ENCODE data around the gene FBLIM1.

FBLIM1 gene

DNA sequence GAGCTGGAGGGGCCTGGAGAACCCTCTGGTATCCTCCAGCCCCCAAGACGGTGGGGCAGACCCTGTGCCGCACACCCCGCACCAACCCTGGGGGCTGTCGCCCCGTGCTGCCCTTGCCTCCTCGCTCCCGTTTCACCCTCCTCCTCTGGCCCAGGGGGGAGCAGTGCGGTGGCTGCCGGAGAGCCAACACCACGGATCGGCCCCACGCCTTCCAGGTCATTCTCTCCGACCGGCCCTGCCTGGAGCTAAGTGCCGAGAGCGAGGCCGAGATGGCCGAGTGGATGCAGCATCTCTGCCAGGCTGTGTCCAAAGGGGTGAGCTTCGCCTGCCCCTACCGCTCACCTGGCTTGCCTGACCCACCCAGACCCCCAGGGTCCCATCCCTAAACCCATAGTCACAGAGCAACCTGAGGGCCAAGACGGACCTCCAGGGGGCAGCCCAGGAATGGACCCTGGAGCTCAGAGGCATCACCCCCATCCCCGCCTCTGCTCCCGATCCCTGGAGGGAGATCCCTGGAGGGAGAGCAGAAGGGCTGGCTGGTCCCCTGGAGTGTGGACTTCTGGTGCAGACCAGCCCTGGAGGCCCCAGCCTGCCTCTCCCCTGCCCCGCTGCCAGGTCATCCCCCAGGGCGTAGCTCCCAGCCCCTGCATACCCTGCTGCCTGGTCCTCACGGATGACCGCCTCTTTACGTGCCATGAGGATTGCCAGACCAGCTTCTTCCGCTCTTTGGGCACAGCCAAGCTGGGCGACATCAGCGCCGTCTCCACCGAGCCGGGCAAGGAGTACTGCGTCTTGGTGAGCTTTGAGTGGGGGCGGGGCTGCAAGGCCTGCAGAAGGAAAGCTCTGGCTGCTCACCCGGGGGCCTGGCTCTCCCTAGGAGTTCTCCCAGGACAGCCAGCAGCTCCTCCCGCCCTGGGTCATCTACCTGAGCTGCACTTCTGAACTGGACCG is 26.6 kb upstream of the FBLIM1 start:
- DNase-seq: no peak

DNA sequence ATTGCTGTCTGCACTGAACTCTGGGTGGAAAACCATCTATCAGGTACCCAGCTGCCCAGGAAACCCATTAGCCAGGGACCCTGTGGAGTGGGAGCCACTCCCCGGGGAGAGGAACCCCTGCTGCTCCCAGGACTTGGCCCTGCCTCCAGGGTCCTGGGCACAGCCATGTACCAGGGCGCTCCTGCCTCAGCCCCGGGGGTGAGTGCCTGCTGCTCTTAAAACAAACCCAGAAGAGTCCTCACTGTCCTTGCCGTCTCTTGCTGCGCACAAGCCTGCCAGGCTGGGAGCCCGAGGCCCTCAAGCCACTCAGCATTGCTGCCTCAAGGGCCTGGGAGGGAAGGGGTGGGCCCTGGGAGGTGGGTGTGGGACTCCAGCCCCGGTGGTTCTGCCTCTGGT is 25.9 kb upstream of the FBLIM1 start:
- no peak for DNase-seq

DNA sequence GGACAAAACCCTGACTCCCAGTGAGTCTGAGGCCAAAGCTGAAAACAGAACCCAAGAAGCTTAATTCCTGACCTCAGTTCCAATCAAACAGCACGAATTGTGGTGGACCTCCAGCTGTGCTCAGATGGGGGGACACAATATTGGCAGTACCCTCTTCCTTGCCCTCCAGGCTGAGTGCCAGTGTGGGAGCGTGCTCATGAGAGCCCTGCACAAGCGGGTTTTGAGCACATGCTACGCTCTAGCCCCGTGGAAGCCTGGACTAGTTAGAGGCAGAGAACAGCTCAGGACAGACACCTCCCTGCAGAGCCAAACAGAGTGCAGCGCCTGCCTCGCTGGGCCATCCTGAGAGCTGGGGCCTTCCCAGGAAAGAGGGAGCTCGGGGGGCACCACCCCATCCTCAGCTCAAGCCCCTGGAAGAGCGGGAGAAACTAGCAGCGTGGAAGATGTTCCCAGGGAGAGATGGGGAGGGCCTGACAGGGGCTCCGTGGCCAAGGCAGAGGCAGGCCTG is 25.3 kb upstream of the FBLIM1 start:
- DNase-seq: no peak

DNA sequence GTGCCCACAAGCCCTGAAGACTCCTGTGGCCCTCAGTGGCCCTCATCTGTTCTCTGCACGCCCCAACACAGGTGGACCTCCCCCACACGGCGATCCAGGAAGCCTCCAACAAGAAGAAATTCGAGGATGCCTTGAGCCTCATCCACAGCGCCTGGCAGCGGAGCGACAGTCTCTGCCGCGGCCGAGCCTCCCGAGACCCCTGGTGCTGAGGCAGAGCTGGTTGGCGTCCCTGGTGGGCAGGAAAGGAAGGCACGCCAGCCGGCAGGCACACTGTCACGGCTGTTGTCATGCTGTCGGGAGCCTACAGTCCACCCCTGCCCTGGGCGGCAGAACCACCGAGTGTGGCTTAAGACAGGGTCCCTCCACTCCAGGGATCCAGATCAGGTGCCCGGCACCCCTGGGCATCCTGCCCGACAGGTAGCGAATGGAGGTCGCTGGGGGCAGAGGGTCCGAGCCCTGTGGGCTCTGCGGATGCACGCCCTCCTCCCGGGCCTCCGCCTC is 24.8 kb upstream of the FBLIM1 start:
- DNase-seq: no peak

DNA sequence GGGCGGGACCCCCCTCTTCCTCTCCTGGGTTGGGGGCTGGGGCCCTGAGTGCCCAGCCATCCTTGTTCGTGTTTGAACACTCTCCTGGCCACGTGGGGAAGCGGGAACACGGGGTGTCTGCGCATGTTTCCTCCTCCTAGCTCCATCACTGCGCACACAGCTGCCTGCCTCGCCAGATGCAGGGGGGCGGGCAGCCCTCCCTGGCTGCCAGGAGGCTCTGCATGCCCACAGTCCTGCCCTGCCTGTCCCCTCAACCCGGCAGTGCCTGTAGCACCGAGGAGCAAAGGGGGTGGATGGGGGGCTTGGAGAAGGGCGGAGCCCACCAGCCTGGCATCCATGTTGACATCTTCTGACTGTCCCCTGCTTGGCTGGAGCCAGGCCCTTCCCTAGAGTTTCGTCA is 24.3 kb upstream of the FBLIM1 start:
- no peak for DNase-seq

DNA sequence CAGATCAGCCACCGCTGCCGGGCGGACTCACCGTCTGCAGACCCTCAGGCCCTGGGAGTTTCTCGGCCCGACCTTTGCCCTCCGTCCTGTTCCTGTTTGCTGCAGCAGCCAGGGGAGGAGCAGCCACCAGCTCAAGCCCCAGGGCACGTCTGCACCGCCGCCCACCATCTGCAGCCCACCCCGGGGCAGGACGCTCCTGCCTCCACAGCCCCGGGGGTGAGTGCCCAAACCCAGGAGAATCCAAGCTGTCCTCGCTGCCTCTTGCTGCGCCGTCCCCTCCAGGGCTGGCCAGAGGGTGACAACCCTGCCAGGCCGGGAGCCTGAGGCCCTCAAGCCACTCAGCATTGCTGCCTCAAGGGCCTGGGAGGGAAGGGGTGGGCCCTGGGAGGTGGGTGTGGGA is 23.7 kb upstream of the FBLIM1 start:
- DNase-seq: no peak

DNA sequence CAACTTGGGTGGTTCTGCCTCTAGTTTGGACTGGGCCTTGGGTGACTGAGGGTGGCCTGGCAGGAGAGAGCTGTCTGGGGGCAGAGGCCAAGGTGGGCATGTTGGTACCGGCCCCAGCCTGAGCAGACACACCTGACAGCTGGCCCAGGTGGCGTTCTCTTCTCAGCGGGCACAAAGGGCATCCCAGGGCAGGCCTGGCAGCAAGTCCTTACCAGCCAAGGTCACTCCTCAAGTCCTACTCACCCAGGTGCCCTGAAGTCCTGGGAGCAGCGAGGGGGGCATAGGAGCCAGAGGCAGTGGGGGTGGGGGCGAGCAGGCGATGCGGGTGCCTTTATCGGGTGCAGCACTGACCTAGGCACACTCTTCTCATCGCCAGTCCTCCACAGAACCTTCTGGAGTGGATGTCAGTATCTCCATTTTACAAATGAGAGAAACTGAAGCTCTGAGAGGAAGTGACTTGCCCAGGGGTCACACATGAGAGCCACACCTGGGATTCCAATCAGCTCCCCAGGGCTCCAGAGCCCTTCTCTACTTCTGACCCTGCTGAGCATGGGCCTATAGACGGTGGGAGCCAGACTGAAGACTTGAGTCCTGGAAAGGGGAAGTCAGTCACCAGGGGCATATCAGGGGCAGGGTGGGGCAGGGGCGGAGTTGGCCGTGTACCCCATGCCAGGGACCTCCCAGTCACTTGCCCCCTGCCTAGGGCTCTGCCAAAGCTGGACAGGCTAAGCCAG is 23.1 kb upstream of the FBLIM1 start:
- no peak for DNase-seq

DNA sequence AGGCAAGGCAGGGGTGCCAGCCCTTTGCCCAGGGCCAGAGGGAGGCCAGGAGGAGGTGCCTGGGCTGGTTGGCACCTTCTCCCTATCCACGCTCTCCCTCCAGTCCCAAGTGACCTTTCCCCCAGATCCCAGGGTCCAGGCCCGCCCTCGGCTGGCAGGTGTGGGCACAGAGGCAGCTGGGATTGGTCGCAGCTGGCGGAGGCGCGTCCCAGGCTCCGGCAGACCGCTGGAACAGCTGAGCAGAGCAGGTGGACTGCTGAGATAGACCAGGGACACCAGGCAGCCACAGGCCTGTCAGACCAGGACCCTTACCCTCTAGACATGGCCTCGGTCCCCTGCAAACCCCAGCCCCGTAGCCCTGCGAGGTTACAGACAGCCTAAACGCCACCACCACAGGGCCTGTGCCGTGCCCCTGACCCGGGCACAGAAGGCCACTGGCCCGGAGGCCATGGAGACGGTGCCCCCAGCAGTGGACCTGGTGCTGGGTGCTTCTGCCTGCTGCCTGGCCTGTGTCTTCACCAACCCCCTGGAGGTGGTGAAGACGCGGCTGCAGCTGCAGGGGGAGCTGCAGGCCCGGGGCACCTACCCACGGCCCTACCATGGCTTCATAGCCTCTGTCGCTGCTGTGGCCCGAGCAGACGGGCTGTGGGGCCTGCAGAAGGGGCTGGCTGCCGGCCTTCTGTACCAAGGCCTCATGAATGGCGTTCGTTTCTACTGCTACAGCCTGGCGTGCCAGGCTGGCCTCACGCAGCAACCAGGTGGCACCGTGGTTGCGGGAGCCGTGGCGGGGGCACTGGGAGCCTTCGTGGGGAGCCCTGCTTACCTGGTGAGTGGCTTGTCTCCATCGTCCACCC is 22.3 kb upstream of the FBLIM1 start, which contains the start of gene SLC25A34:
TSS of gene SLC25A34 (plus strand) at position 221 of the 854 bp plus-strand sequence. CDS start at position 449, 228 bp downstream.
- no peak for DNase-seq

DNA sequence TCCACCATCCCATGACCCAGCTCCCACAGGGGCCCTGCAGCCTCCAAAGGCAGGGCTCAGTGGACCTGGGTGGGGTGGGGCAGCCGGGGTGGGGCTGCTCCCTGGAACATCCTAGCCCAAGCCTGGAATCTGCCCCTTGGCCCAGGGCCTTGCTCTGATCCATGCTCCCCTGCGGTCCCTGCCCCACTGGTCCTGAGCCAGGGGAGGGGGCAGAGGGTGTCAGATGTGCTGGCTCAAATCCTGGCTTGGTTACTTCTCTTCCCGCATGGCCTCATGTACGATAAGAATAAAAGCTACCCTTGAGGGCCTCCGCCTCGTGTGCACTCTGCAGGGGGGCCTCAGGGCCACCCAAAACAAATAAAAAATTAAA is 21.7 kb upstream of the FBLIM1 start:
- no peak for DNase-seq

DNA sequence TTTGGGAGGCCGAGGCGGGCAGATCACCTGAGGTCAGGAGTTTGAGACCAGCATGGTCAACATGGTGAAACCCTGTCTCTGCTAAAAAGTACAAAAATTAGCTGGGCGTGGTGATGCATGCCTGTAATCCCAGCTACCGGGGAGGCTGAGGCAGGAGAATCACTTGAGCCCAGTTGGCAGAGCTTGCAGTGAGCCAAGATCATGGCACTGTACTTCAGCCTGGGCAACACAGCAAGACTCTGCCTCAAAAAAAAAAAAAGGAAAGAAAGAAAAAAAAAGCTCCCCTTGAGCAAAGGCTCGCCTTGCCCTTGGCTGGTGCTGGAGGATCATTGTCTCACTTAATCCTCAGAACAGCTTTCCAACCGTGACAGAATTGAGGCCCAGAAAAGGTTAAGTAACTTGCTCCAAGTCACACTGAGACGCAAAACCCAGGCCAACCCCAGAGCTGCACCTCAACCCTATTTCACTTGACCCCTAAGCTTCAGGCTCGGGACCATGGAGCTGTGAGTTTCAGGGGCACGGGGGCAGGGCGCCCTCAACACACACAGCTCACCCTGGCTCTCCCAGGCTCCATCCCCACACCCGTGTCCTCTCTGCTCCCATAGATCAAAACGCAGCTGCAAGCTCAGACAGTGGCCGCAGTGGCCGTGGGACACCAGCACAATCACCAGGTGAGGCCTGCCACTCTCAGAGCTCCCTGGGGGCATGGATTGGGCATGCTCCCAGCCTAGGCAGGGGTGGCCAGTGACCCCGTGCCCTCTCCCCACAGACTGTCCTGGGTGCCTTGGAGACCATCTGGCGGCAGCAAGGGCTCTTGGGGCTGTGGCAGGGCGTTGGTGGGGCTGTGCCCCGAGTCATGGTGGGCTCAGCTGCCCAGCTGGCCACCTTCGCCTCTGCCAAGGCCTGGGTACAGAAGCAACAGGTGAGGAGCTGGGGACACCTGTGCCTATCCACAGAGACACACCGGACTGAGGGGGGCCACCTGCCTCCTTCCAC is 21.0 kb upstream of the FBLIM1 start:
- DNase-seq: no peak

DNA sequence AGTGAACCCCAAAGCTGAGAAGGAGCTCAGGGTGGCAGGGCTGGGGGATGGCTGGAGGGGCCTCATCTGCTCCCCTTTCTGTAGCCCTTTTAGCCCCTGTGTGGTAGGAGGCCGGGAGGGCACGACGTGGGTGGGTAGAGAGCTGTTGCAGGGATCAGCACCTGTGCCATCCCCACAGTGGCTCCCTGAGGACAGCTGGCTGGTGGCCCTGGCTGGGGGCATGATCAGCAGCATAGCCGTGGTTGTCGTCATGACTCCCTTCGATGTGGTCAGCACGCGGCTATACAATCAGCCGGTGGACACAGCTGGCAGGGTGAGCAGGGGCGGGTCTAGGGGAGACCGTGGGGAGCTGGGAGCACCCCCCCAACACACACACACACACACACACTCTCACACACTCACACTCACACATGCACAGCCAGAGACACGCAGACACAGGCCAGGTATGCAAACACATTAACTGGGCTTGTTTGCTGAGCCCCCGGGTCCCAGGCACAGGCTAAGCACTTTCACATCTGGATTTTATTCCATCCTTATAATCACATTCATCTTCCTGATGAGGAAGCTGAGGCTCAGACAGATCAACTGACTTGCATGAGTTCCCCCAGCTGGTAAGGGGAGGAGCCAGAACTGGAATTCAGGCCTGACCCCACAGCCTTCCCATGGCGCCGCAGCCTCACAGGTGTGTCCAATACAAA is 20.0 kb upstream of the FBLIM1 start:
- DNase-seq: no peak

DNA sequence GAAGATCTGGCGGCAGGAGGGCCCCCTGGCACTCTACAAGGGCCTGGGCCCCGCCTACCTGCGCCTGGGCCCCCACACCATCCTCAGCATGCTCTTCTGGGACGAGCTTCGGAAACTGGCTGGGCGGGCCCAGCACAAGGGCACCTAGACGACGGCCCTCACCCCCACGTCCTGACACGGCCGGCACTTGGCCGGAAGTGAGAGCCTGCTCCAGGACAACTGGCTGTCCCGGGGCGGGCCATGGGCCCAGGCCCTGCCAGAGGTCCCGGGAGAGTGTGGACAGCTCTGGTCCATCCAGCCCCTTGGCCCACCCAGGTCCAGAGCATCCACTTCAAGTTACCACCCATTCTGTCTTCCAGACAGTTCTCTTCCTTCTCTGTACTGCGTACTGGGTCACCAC is 19.3 kb upstream of the FBLIM1 start:
- no peak for DNase-seq

DNA sequence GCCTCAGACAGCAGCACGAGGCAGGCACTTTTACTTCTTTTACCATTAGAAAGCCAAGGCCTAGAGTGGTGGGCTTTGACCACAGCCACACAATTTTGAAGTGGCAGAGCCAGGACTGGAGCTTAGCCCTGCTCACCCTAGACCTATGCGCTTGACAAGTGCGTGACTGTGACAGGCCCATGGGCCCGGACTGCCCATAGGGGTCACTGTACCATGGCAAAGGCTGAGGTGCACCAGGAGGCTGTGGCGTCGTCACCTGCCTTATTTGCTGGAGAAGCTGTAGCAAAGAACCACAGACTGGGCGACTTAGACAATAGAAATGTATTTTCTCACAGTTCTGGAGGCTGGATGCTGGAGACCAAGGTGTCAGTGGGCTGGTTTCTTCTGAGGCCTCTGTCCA is 18.9 kb upstream of the FBLIM1 start:
- no peak for DNase-seq

DNA sequence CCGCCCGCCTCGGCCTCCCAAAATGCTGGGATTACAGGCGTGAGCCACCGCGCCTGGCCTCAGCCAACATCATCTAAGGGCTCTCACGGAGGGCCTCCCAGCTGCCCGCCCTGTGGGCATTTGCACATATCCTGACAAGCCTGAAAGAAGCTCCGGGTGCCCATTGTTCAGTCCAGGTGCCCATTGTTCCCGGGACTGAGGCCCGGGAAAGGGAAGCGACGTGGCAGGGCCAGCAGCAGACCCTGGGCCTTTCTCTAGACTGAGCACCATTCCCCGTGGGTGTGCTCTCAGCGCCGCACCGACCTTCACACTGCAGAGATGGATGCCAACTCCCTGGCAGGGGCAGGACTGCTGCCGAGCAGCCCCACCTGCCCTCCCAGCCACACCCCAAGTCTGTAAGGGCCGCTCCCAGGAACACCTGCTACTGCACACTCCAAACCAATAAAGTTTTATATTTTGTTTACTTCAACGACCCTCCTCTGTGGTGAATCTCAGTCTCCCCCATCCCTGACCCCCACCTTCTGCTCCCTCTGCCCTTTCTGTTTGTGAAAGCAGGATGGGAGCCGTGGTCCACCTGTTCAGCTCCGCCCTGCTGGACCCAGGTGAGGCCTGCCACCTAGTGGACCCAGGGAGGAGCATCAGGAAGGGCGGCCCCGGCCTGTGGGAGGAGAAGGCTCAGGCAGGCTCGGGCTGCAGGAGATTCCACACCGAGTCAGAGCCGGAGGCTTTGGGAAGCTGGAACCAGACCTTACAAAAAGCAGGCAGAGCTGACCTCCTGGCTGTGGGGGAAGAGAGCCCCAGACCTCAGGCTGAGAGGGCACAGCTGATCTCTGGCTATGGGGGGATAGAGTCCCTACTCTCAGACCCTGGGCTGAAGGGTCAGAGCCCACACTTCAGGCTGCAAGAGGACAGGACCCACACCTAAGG is 17.4 kb upstream of the FBLIM1 start:
- DNase-seq: peak; percentile 46

DNA sequence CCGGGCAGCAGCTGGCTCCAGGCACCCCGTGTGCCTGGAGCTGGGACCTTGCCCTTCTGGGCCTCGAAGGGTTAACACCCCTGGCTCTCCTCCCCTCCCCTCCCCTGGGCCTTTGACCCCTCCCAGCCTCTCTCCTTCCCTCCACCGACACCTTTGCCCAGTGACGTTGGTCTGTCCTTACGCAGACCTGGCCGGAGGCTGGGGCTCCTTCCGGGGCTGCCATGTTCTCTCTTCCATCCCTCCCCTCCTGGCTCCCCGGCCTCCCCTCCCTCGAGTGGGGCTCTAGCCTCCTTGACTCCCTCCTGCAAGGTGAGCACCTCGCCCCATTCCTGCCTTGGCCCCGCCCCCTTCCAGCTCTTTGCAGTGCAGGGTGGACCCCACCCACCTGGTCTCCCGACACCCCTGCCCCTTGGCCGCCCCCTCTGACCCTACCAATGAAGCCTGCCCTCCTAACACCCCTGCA is 16.2 kb upstream of the FBLIM1 start, which contains the start of gene TMEM82:
TSS of gene TMEM82 (plus strand) at position 161 of the 463 bp plus-strand sequence. CDS start at position 222, 61 bp downstream.
- DNase-seq: no peak

DNA sequence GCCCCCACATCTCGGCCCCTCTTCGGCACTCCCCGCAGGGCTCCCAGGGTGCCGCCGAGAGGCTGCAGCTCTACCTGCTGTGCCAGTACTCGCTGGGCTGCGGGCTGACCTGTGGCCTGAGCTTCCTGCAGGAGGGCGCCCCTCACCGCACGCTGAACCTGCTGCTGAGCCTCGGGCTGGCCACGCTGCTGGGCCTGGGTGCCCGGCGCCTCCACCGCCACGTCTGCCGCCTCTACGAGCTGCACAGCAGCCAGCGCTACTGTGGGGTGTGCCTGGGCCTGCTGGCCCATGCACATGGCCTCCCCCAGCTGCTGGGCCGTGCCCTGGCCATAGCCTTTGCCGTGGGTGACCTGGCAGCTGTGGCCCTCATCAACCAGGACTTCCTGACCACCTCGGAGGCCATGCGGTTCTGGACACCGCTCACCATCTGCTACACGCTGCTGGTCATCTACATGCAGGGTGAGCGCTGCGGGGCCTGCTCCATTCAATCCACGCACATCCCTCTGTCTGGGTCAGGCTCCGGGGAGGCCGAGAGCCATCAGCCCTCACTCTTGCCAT is 14.4 kb upstream of the FBLIM1 start:
- DNase-seq: no peak

DNA sequence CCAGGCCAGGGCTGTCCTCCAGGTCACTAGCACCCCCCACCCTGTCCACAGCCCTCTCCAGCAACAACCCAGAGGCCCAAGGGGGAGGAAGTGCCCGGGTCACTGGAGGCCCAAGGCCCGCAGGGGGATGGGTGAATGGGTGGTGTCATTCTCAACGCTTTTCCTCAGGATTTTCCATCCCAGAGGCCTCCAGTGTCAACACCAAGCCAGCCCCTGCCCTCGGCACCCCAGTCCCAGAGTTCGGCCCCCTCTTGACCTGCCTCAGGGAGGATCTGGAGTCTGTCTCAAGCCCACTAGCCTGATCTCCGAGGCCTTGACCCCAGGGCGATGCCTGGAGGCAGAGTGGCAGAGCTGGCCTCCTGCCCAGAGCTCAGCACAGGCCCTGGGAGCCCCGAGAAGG is 11.2 kb upstream of the FBLIM1 start:
- DNase-seq: no peak

DNA sequence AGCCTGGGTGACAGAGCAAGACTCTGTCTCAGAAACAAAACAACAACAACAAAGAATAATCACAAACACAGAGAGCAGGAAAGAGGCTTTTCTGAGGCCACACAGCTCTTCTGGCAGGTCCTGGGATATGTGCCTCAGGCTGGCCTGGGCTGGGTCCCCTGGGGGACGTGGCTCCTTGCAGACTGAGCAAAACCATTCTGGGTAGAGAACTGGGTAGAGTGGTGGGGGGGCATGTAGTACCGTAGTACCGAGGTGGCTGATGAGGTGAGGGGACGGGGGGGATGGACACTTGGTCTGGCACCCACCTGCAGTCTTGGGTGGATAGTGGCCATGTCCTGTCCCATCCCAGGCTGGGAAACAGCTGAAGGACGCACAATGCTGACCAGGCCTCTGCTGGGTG is 10.3 kb upstream of the FBLIM1 start:
- DNase-seq: no peak

All from effector CD4-positive, alpha-beta T cell (primary cell).